GM18499 (cell line): Measurements from ENCODE around the gene ARGLU1.

Source experiments
- ATAC-seq: cut with Tn5 transposase; IDR thresholded peaks from one replicate; pipeline ENCODE4 v1.9.1; 2021; ENCODE audit warnings: moderate number of reproducible peaks; ENCODE audit not compliant: insufficient read depth, unreplicated experiment

The ARGLU1 gene

GRCh38 chr13:106588367-106588766 is 20.4 kb upstream of the ARGLU1 start:
- no peak for ATAC-seq

GRCh38 chr13:106587787-106588186 is 19.9 kb upstream of the ARGLU1 start:
- no peak for ATAC-seq

- no peak for ATAC-seq
Observed at GRCh38 chr13:106586648-106587166, 18.8 kb upstream of the ARGLU1 start.

- no peak for ATAC-seq
Observed at GRCh38 chr13:106581225-106581624, 13.3 kb upstream of the ARGLU1 start.

- no peak for ATAC-seq
Observed at GRCh38 chr13:106575896-106576295, 8.0 kb upstream of the ARGLU1 start.

- no peak for ATAC-seq
Observed at GRCh38 chr13:106573868-106574267, 5.9 kb upstream of the ARGLU1 start.

GRCh38 chr13:106573284-106573846 is 5.4 kb upstream of the ARGLU1 start:
- ATAC-seq, result no peak

- ATAC-seq, result peak; percentile 27
Observed at GRCh38 chr13:106570299-106570852, 2.4 kb upstream of the ARGLU1 start.

GRCh38 chr13:106569233-106570095 is 1.5 kb upstream of the ARGLU1 start:
- no peak for ATAC-seq

- ATAC-seq, result peak; percentile 42
Observed at GRCh38 chr13:106568299-106569003, 514 bp upstream of the ARGLU1 start.

- ATAC-seq, result peak; percentile 19
Observed at GRCh38 chr13:106566641-106567473, 1.1 kb downstream of the ARGLU1 start.

GRCh38 chr13:106565127-106565775 is 2.7 kb downstream of the ARGLU1 start:
- no peak for ATAC-seq

GRCh38 chr13:106562301-106562700 is 5.6 kb downstream of the ARGLU1 start:
- no peak for ATAC-seq

GRCh38 chr13:106561551-106562170 is 6.3 kb downstream of the ARGLU1 start:
- peak; percentile 74 for ATAC-seq

GRCh38 chr13:106560821-106561220 is 7.1 kb downstream of the ARGLU1 start:
- peak; percentile 32 for ATAC-seq

GRCh38 chr13:106558527-106558926 is 9.4 kb downstream of the ARGLU1 start:
- ATAC-seq, result no peak

GRCh38 chr13:106555631-106556328 is 12.2 kb downstream of the ARGLU1 start:
- ATAC-seq, result no peak

- no peak for ATAC-seq
Observed at GRCh38 chr13:106551751-106552150, 16.2 kb downstream of the ARGLU1 start.
